IPS-NIHi7 (cell line): ENCODE data around the gene MUC5B.

Experiments used
- DNase-seq: peaks from one replicate; pipeline ENCODE4 v3.0.0; 2012; ENCODE audit warnings: mixed read lengths; ENCODE audit errors: extremely low spot score

MUC5B gene

GRCh38 chr11:1300569-1301187 is 77.8 kb downstream of the MUC5B start:
- DNase-seq: no peak

GRCh38 chr11:1301220-1302000 is 78.5 kb downstream of the MUC5B start:
- DNase-seq: no peak

GRCh38 chr11:1302041-1302460 is 79.2 kb downstream of the MUC5B start:
- no peak for DNase-seq

GRCh38 chr11:1302461-1303125 is 79.7 kb downstream of the MUC5B start:
- DNase-seq: no peak

- DNase-seq: peak; percentile 53
Measured at GRCh38 chr11:1303126-1303821, 80.4 kb downstream of the MUC5B start.

GRCh38 chr11:1303973-1304372 is 81.1 kb downstream of the MUC5B start:
- DNase-seq: no peak

- DNase-seq: no peak
Measured at GRCh38 chr11:1304380-1304779, 81.5 kb downstream of the MUC5B start.

GRCh38 chr11:1305063-1305495 is 82.2 kb downstream of the MUC5B start:
- no peak for DNase-seq

- DNase-seq: no peak
Measured at GRCh38 chr11:1305501-1306056, 82.7 kb downstream of the MUC5B start.

GRCh38 chr11:1306186-1307162 is 83.6 kb downstream of the MUC5B start:
- DNase-seq: no peak

GRCh38 chr11:1307163-1307870 is 84.5 kb downstream of the MUC5B start:
- peak; percentile 1 for DNase-seq

GRCh38 chr11:1307998-1308742 is 85.3 kb downstream of the MUC5B start:
- DNase-seq: no peak

GRCh38 chr11:1308743-1309497 is 86.1 kb downstream of the MUC5B start:
- peak; percentile 82 for DNase-seq

- peak; percentile 100 for DNase-seq
Measured at GRCh38 chr11:1309498-1310317, 86.8 kb downstream of the MUC5B start, which contains the start of gene TOLLIP. Gene TOLLIP, minus strand, starts transcription at chr11:1309632. Its CDS starts 134 bp downstream, at chr11:1309498.

GRCh38 chr11:1310318-1310687 is 87.4 kb downstream of the MUC5B start:
- peak; percentile 3 for DNase-seq

GRCh38 chr11:1310772-1311468 is 88.1 kb downstream of the MUC5B start:
- no peak for DNase-seq
